Left lobe of liver (tissue), 2 donors: ENCODE data around the gene CADM3. TPM values are rescaled to one million over a fixed set of nuclear protein-coding genes. Genes with fewer than 3 reads are reported as not detected.

Experiments
- ATAC-seq: fragments of 200-7000 bp; cut with Tn5 transposase; one replicate; pipeline ENCODE4 v1.9.1; 2020; ENCODE audit warnings: mild to moderate bottlenecking, moderate library complexity
- DNase-seq: peaks from one replicate; pipeline ENCODE4 v3.0.0-alpha.2; 2020; ENCODE audit warnings: low spot score
- total RNA-seq: library from RNA; stranded (reverse); gene quantifications from one replicate; pipeline ENCODE4 v1.2.1, GENCODE V29; 2021
- donor health status: DM: no; HTN: no; CAD: no; lungs with moderate emphysema.
- donor health status: DM: no; HTN: yes; CAD: no.

The CADM3 gene
- total RNA-seq, 1 donor from 2014 or later = 0.20 TPM

GRCh38 chr1:159204161-159205141, 33.0 kb downstream of the CADM3 start, which contains the start of gene ACKR1:
Gene ACKR1, plus strand, starts transcription at chr1:159204875. Its CDS starts 85 bp downstream, at chr1:159204960.
- DNase-seq (no peak), ATAC-seq (no peak)

DNA sequence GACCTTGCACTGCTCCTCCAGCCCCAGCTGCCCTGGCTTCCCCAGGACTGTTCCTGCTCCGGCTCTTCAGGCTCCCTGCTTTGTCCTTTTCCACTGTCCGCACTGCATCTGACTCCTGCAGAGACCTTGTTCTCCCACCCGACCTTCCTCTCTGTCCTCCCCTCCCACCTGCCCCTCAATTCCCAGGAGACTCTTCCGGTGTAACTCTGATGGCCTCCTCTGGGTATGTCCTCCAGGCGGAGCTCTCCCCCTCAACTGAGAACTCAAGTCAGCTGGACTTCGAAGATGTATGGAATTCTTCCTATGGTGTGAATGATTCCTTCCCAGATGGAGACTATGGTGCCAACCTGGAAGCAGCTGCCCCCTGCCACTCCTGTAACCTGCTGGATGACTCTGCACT, 33.8 kb downstream of the CADM3 start:
- DNase-seq (no peak), ATAC-seq (no peak)

GRCh38 chr1:159206110-159206509, 34.7 kb downstream of the CADM3 start:
- no peak for ATAC-seq

DNA sequence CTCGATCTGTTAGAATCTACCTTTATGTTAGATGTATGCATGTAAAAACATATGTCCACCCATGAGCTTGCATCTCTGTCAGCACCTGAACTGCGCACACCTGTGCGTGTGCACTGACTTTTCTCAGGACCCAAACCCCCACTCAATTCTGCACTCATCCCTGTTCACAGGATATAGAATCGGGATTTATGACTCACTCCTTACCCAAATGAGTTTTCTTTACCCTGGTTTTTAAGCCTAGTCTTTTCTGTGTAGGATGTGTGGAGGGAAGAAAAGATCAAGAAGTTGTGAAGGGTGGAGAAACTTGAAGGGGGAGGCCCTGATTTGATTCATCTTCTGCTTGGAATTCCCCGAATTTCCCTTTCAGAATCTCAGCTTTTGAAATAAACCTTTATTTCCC, 35.7 kb downstream of the CADM3 start:
- DNase-seq (no peak), ATAC-seq (no peak)

More at GRCh38 chr1:159206110-159206509, 34.7 kb downstream of the CADM3 start:
- DNase-seq = no peak

- DNase-seq = no peak
- no peak for ATAC-seq
Observed at GRCh38 chr1:159207774-159208173, 36.4 kb downstream of the CADM3 start.

DNA sequence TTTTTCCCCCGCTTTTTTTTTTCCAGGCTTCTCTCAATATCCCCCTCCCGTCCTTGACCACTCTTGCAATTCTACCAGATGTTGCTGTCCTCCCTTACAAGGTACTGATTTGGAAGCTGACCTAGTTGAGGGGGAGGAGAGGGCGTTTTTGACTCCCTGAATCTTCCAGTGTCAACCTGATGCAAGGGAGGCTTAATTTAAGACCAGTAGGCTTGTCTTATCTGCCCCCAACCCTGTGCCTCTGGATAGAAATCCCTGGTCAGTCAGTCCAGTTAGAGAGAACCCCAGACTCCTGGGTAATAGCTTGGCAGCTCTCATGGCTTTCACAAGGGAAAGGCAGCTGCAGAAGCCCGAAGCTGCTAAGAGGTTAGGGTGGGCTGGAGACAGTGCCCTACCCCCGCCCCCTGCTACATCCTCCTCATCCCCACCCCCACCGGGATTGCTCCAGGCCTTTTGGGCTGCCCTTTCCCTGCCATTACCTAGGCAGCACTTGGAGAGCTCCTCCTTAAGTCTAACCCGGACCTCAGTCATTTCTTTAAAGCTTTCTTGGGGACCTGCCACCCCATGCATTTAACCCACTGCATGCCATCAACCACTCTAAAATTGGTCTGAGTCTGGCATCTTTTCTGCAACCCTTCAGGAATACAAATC, 36.9 kb downstream of the CADM3 start:
- DNase-seq (no peak), ATAC-seq (no peak)

DNA sequence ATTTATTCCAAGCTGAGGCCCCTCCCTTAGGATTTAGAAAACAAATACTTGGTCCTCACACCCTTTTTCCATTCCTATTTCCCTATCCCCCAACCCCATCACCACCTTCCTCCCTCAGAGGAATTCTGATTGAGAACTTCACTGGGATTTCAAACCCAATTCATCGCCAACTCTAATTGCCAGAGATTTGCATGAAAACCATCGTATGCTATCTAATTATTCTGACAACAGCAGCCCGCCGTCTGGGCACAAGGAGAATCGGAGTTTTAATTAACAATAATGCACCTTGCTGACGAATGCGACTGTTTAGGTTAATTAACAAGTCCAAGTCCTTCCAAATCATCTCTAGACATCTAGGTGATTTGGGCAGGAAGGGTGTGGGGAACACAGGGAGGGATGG, 37.6 kb downstream of the CADM3 start:
- DNase-seq = no peak
- ATAC-seq = no peak

GRCh38 chr1:159211331-159212136, 40.1 kb downstream of the CADM3 start:
- ATAC-seq (peak; percentile 81), DNase-seq (no peak)

GRCh38 chr1:159212596-159212995, 41.2 kb downstream of the CADM3 start:
- ATAC-seq (no peak), DNase-seq (no peak)

DNA sequence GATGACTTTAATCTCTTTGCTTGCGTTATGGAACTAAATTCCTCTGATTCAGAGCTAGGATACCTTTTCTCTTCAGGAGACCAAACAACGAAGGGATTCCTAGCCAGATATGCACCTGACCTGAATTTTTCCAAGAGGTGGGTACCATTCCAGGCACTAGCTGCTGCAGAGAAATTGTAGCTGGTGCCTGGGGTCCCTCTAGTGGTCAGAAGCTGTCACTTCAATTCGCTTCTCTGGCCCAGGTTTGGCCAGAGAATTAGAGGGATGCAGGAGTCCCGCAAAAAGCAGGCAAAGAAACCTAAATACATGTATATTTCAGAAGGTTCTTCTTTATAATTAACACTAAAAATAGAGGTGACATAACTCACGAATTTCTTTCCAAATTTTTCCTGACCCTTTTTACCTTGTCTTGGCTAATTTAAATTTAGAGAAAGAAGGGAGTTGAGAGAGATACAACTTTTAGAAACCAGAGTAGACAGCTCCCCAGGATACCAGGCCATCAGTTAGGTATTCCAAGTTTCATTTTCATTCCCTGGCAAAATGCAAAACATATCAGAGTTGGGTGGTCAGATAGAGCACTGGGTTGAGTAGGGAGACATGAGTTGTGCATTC, 42.8 kb downstream of the CADM3 start:
- DNase-seq (peak; percentile 52), ATAC-seq (peak; percentile 95)

DNA sequence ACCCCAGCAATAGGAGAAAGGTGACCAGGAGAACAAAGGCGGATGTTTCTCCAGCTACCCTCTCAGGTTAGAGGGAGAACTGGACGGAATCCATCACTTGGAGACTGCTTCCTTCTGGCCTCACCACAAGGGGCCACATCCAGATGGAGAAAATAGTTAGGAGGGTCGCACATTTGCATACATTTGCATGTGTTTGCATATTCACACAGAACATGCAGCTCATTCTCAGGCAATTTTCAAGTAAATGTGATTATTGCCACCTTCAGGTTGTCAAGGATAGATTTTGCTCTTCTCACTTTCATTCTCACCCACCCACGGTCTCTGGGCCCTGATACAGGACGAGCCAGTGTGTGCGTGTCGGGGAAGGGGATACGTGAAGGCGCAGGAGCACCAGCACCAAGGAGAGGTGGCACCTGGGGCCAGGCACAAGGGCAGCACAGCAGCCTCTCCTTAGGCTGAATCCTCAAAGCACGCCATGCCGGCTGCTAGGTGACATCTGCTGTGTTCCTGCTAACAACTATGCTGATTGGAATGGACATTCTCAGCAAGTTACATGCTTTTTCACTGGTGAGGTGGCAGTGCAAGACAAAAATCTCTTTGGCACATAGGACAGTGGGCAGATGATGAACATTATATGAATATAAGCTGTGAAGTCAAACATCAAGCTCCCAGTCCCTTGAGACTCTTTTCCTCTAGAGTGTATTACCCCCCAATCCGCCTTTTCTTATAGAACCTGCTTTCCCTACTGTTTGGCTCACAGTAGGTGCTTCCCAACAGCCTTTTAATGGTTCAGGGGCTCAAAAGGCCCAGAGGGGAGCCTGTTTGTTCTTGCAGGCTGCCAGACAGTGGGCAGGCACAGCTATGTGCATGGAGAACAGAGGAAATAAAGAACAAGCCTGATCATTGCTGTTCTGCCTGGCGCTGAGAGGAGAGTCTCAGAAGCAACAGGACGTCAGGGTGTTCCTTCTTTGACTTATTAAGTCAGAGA, 47.5 kb downstream of the CADM3 start:
- DNase-seq = no peak
- ATAC-seq = no peak

- ATAC-seq (no peak), DNase-seq (no peak)
Observed at GRCh38 chr1:159222075-159222865, 50.9 kb downstream of the CADM3 start.

DNA sequence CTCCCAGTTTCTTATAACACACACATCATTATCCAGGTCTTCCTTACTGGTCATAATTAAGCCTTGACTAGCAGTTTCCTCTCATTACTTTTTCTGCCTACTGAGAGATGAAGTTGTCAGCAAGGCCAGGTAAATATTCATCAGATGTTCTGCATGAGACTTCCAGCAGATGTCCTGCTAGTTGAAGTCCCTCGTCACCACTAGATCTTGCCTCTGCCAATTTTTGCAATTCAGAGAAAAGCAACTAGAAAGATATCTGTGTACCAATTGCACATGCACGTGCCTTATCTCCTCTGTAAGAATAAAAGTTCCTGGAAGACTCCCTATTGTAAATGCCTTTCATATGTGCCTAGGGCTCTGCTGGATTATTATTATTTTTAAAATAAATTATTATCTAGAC, 51.6 kb downstream of the CADM3 start:
- peak; percentile 70 for ATAC-seq
- DNase-seq = no peak

- DNase-seq = no peak
- ATAC-seq = no peak
Observed at GRCh38 chr1:159228554-159228953, 57.1 kb downstream of the CADM3 start.

DNA sequence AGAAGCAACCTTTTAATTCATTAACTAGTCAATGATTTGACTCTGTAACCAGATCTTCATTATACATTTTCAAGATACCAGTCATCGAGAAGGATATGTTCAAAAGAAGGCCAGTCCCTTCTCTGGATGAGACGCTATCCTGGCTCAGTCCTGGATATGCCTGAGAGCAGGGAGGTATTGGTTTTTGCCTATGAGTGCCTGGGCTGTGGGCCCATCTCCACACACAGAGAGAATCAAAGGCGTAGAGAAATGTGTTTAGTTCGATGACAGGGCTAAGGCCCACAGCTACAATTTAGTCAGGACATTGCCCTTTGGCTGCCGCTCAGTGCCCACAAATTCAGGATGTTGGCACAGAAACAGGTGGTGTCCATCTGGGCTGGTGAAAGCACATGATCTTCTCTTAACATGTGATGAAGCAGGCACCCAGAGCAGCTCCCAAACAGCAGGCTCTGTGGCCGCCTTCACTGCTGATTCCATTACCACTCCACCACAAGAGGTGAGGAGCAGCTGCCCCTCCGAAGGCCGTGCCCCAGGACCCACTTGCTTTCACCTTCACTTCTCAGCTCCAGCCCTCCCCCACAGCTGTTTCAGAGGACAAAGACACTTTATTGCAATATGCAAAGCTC, 58.0 kb downstream of the CADM3 start:
- DNase-seq = peak; percentile 63
- peak; percentile 97 for ATAC-seq

DNA sequence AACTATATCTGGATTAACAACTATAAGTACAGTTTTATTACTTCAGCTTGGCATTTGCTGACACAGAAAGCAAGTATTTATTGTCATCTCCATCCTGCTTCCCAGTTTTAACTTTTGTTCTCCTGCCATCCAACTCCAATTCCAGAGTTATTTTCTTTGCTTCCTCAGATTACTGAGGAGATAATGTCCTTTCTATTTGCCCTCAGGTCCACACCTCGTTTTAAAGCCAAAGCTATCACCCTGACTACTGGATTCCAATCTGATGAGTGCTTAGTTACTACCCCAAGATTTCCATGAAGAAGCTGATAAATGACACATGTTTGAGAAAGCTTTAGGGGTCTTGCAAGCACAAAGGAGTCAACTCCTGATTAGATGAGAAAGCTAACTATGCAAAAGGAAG, 58.5 kb downstream of the CADM3 start:
- ATAC-seq = no peak
- no peak for DNase-seq

- ATAC-seq (no peak), DNase-seq (no peak)
Observed at GRCh38 chr1:159239551-159240220, 68.3 kb downstream of the CADM3 start.

DNA sequence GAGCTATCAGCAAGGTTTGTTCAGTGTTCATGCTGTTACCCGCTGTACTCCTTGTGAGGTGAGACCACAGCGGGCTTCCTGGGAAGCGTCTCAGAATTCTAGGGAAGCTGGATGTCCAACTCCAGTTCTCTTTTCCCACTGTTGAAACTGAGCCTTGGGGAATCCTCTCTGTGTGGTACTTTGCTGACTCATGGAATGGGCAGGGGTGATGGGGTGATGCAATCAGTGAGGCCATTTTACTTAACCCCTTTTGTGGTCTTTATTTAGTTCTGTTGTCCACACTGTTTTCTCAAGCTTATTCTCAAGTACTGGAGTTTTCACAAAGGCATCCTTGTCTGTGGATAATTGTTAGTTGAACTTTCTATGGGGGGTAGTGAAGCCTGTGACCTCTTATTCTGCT, 75.9 kb downstream of the CADM3 start:
- no peak for DNase-seq

More for the DNA sequence above, 75.9 kb downstream of the CADM3 start:
- ATAC-seq = no peak
